KOPT-K1 (cell line): ENCODE data around the gene CCDC197.

Experiments used
- H3K27ac ChIP-seq: fragments of 200-600 bp; sonication (generic); 2 replicates; pipeline ENCODE4 v1.5.1; 2016; ENCODE audit warnings: antibody characterized with exemption, mild to moderate bottlenecking, low read depth, low read length; ENCODE audit not compliant: poor library complexity, severe bottlenecking
- H3K36me3 ChIP-seq: fragments of 200-600 bp; sonication (generic); 2 replicates; pipeline ENCODE4 v1.5.1; 2017; ENCODE audit warnings: antibody characterized with exemption, mild to moderate bottlenecking, low read length, moderate library complexity; ENCODE audit not compliant: insufficient read depth
- H3K9me3 ChIP-seq: fragments of 200-600 bp; sonication (generic); 2 replicates; pipeline ENCODE4 v1.5.1; 2017; ENCODE audit warnings: antibody characterized with exemption, low read length, mild to moderate bottlenecking; ENCODE audit not compliant: insufficient read depth, poor library complexity, severe bottlenecking

CCDC197 gene

DNA sequence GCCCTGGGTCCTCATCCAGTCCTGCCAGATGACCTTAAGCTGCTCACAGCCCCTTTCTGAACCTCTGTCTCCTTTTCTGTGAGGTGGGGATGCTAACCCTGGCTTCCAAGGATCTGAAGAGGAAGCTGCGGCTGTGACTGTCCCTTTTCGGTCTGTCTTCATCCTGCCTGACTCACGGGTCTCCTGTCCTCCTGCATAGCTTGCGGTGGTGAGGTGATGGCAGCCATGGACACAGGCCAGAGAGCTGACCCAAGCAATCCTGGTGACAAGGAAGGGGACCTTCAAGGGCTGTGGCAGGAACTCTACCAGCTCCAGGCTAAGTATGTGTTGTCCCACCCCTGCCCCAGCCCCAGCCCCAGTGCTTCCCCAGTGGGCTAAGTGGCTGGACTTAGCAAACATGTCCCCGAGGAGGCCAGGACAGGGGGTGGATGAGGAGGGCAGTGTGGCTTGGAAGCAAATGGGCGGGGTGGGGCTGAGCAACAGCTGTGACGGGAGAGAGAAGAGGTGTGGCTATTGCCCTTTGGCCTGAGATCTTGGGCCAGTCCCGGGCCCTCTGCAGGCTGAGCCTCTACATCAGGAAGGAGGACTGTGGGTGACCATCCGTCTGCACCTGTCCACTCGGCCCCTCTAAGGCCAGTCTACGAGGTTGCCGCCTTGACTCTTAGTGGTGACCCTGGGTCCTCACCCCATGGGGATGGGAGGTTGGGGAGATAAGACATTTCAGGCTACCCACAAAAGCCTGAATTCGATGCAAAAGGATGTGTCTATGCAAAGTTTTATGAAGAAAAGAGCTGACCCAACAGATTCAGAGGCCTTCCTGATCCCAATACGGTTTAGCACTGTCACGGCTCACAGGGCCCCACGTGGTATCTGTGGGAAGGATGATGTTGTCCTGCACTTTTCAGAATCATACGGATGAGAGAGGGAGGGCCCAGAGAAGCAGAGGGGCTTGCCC is 1.1 kb downstream of the CCDC197 start:
- Histone ChIP-seq H3K27ac (no peak overlapping the region), H3K36me3 (no peaks in the 10 kb centered on the region), H3K9me3 (no peaks in the 10 kb centered on the region)

- Histone ChIP-seq H3K27ac (no peak overlapping the region), H3K9me3 (no peaks in the 10 kb centered on the region), H3K36me3 (no peaks in the 10 kb centered on the region)
These were observed 1.8 kb downstream of the CCDC197 start for GRCh38 chr14:93998871-93999403.

GRCh38 chr14:93999573-93999972 is 2.5 kb downstream of the CCDC197 start:
- Histone ChIP-seq H3K36me3 (no peaks in the 10 kb centered on the region), H3K27ac (no peak overlapping the region), H3K9me3 (no peaks in the 10 kb centered on the region)

DNA sequence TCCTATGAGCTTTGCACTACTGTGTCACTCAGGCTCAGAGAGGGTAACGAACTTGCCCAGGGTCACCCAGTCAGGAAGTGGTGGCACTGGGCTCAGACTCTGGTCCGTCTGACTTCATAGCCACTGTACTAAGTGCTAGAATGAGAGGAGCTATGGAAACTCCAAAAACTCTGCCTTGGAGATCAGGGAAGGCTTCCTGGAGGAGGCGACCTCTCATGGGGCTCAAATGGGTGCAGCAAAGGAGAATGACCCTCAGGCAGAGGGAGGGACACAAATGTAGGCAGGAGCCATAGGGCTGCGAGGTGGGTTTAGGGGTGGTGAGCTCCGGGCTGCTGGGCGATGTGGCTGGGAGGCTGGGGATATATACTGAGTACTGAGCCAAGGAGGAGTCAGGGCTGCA is 3.2 kb downstream of the CCDC197 start:
- Histone ChIP-seq H3K9me3 (no peaks in the 10 kb centered on the region), H3K36me3 (no peaks in the 10 kb centered on the region), H3K27ac (no peak overlapping the region)

- Histone ChIP-seq H3K9me3 (no peaks in the 10 kb centered on the region), H3K36me3 (no peaks in the 10 kb centered on the region), H3K27ac (no peak overlapping the region)
These were observed 3.9 kb downstream of the CCDC197 start for GRCh38 chr14:94001016-94001415.

DNA sequence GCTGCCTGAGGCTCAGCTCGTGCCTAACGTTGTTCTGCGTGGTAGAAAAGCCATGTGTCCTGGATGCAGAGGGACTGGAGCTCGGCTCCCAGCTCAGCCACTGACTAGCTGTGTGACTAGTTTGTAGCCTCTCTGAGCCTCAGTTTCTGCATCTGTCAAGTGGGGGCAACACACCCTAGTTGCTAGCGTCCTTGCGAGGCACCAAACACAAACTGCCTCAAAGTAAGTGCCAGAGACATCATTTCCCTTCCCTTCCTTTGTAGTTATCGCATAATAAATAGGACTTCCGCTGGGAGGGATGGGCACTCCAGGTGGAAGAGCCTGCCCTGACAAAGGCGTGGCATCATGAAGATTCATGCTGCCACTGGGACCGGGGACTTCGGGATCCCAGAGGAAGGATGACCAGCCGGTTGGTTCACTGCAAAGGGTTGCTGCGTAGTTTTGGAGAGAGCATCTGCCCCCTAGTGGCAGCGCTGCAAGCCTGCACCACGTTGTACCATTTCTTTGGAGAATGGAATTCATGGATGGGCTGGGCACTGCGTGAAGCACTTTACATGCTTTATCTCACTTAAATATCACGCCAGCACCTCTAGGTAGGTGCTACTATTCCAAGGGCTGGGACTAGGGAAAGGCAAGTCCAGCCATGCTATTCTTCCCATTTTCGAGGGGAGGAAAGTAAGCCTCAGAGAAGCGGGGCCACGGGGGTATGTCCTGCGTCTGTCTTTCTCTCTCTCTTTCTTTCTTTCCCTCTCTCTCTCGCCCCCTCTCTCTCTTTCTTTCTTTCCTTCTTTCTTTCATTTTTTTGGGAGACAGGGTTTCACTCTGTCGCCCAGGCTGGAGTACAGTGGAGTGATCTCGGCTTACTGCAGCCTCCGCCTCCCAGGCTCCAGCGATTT is 4.6 kb downstream of the CCDC197 start:
- Histone ChIP-seq H3K27ac (no peak overlapping the region), H3K9me3 (no peaks in the 10 kb centered on the region), H3K36me3 (no peaks in the 10 kb centered on the region)

DNA sequence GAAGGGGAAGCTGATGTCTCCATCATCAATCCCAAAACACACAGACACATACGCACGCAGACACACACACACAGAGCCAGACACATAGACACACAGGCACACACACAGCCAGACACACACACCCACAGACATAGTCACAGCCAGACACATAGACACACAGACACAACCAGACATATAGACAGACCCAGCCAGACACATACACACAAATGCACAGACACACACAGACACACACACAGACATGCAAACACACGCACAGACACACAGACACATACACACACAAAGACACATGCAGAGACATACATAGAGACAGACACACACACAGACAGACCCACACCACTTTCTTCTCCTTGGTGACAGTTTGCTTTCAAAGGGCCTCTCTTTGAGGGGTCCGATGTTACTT is 6.3 kb downstream of the CCDC197 start:
- Histone ChIP-seq H3K27ac (no peak overlapping the region), H3K36me3 (no peaks in the 10 kb centered on the region), H3K9me3 (no peaks in the 10 kb centered on the region)

DNA sequence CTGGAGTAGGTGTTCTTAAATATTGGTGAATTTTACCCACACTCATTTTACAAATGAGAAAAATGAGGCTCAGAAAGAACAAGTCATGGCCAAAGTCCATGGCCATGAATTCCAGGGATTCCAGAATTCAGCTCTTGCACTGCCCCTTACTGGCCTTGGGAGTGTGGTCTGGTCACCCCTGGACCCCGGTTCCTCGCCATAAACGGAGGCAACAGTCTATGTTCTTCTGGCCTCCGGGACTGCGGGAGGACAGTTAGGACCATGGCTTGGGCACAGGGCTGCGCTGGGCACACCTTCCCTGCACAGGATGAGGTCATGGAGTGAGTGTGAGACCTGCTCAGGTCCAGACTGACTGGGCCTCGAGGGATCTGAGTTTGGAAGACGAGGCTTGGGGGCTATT is 6.9 kb downstream of the CCDC197 start:
- H3K36me3 ChIP-seq: no peaks in the 10 kb centered on the region
- no peaks in the 10 kb centered on the region for H3K9me3 ChIP-seq
- H3K27ac ChIP-seq: no peak overlapping the region

DNA sequence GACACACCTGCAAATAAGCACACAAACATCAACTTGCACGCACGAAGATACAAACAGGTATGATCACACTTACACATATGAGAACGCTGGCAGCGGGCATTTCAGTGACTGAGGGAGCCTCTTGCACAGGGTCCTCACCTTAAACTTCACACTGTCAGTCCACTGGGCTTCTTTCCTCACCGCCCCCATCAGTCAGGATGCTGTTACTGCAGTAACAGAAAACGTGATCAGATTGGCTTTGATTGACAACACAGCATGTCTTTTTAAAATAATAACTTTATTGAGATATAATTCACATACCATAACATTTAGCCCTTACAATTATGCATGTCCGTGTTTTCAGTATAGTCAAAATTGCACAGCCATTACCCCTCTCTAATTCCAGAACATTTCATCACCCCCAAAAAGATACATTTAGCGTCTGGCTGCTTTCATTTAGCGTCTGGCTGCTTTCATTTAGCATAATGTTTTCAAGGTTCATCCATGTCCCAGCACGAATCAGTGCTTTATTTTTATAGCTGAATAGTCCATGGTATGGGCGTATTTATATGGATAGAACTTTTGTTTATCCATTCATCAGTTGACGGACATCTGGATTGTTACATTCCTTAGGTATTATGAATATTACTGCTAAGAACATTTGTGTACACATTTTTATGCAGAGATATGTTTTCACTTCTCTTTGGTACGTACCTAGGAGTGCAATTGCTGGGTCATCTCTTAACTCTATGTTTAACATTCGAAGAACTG is 8.4 kb downstream of the CCDC197 start:
- no peaks in the 10 kb centered on the region for H3K9me3 ChIP-seq
- H3K27ac ChIP-seq: no peak overlapping the region
- H3K36me3 ChIP-seq: no peaks in the 10 kb centered on the region

GRCh38 chr14:94008234-94008633 is 11.1 kb downstream of the CCDC197 start:
- no peaks in the 10 kb centered on the region for H3K9me3 ChIP-seq
- no peaks in the 10 kb centered on the region for H3K36me3 ChIP-seq
- no peak overlapping the region for H3K27ac ChIP-seq

DNA sequence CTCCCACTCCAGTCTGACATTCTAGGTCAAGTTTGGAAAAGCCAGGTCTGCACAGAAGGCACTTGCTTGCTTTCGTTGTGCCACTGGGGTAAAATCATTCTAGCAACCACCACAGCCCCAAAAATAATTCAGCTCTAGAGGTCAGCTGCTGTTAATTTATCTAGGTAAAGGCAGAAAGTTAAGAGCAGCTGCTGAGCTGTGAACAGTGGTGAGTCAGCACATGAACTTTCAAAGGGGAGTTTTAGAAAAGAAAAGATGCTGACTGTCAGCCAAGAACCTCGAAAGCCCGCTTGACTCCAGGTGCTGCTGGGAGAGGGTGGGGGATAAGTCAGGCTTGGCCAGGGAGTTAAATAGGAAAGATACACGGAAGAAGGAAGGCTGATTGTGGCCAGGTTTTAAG is 12.7 kb downstream of the CCDC197 start:
- Histone ChIP-seq H3K27ac (no peak overlapping the region), H3K36me3 (no peaks in the 10 kb centered on the region), H3K9me3 (no peaks in the 10 kb centered on the region)

- Histone ChIP-seq H3K36me3 (no peaks in the 10 kb centered on the region), H3K27ac (no peak overlapping the region), H3K9me3 (no peaks in the 10 kb centered on the region)
These were observed 13.5 kb downstream of the CCDC197 start for GRCh38 chr14:94010625-94011024.

GRCh38 chr14:94011795-94012194 is 14.7 kb downstream of the CCDC197 start:
- Histone ChIP-seq H3K36me3 (no peaks in the 10 kb centered on the region), H3K27ac (no peak overlapping the region), H3K9me3 (no peaks in the 10 kb centered on the region)

DNA sequence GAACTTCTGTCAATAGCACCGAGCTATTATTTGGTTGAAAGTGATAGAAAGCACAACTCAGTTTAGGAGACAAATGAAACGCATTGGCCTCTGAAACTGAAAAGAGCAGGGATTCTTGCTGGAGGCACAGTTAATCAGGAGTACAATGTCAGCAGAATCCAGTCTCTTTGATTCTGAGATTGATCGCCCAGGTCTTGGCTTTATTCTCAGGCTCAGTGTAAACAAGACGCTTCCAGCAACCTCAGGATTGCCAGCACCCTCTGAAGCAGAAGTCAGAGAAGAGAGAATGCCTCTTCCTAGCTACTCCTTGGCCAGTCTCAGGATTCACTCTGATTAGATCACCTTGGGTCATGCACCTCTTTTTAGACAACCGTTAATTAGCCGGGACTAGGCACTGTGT is 17.3 kb downstream of the CCDC197 start:
- Histone ChIP-seq H3K9me3 (no peaks in the 10 kb centered on the region), H3K27ac (no peak overlapping the region), H3K36me3 (no peaks in the 10 kb centered on the region)

GRCh38 chr14:94015223-94015622 is 18.1 kb downstream of the CCDC197 start:
- H3K36me3 ChIP-seq: no peaks in the 10 kb centered on the region
- no peak overlapping the region for H3K27ac ChIP-seq
- H3K9me3 ChIP-seq: no peaks in the 10 kb centered on the region
